A549 (cell line): ENCODE results near the gene ZNF474.

Experiments
- CEBPB ChIP-seq, 2 experiments: fragments of >200 bp in 1 of 2; sonication (Bioruptor Twin) in 1 of 2; formaldehyde crosslinking in 1 of 2; IDR thresholded peaks; 2 replicates each; pipeline ENCODE4 v1.6.1; 2012 to 2016
- EP300 ChIP-seq, 2 experiments: fragments of >200 bp; sonication (Bioruptor Twin); formaldehyde crosslinking; IDR thresholded peaks; 2 replicates in 1 of 2; 3 replicates in 1 of 2; pipeline ENCODE4 v1.6.1; 2016 to 2017
- KDM1A ChIP-seq: fragments of 200-600 bp; sonication (generic); IDR thresholded peaks from 2 replicates; pipeline ENCODE4 v1.6.1; 2016; ENCODE audit warnings: low read depth, mild to moderate bottlenecking
- MAFK ChIP-seq: fragments of 450-650 bp; IDR thresholded peaks from 2 replicates; pipeline ENCODE4 v1.6.1; 2014; ENCODE audit not compliant: partially characterized antibody
- MYC ChIP-seq: IDR thresholded peaks from 2 replicates; pipeline ENCODE4 v1.6.1; 2012; ENCODE audit warnings: mild to moderate bottlenecking, inconsistent platforms, low read length, improper control_type of control experiment, borderline replicate concordance
- PHF8 ChIP-seq: fragments of 200-600 bp; sonication (generic); IDR thresholded peaks from 2 replicates; pipeline ENCODE4 v1.6.1; 2016; ENCODE audit warnings: low read depth, mild to moderate bottlenecking, antibody characterized with exemption, moderate library complexity, borderline replicate concordance
- RAD21 ChIP-seq, 2 experiments: fragments of >200 bp in 1 of 2; sonication (Bioruptor Twin) in 1 of 2; formaldehyde crosslinking in 1 of 2; IDR thresholded peaks in 1 of 2; conservative IDR thresholded peaks in 1 of 2; 2 replicates in 1 of 2; 3 replicates in 1 of 2; pipeline ENCODE4 v1.6.1; 2012 to 2018; ENCODE audit warnings: inconsistent platforms in 1 of 2
- RNF2 ChIP-seq: fragments of 200-600 bp; sonication (generic); IDR thresholded peaks from 2 replicates; pipeline ENCODE4 v1.6.1; 2016; ENCODE audit warnings: low read depth, mild to moderate bottlenecking, antibody characterized with exemption, moderate library complexity, borderline replicate concordance
- SREBF2 ChIP-seq: fragments of 450-650 bp; IDR thresholded peaks from 2 replicates; pipeline ENCODE4 v1.6.1; 2014; ENCODE audit warnings: mild to moderate bottlenecking, moderate library complexity
- ZFP36 ChIP-seq: fragments of 450-650 bp; IDR thresholded peaks from 2 replicates; pipeline ENCODE4 v1.6.1; 2014; ENCODE audit warnings: borderline replicate concordance; ENCODE audit not compliant: partially characterized antibody
- TF ChIP-seq, protein P1 (sequence below): fragments of >200 bp; sonication (Bioruptor Twin); formaldehyde crosslinking; IDR thresholded peaks from 3 replicates; pipeline ENCODE4 v1.5.1; 2016

DNA sequence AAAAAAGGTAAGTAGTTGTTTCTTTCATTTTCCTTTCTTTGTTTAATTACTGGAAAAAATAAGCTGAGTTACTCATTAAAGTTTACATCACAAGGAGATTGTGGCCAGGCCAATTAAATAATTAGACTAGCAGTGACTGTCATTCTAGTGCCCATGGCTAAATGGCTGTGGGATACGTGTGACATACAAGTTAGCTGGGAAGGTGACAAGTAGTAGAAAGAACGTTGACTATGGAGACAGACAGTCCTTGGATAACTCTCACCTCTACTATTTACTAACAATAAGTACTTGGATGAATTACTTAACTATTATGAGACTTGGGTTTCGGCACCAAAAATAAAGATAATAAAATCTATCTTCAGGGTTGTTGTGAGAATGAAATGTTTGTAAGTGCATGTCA, 44.3 kb upstream of the ZNF474 start:
- TF ChIP-seq EP300 (IDR thresholded peaks at IDR 0.05): no peak
- TF ChIP-seq ZFP36: no peak
- no peak for TF ChIP-seq RNF2
- TF ChIP-seq, protein P1, sequence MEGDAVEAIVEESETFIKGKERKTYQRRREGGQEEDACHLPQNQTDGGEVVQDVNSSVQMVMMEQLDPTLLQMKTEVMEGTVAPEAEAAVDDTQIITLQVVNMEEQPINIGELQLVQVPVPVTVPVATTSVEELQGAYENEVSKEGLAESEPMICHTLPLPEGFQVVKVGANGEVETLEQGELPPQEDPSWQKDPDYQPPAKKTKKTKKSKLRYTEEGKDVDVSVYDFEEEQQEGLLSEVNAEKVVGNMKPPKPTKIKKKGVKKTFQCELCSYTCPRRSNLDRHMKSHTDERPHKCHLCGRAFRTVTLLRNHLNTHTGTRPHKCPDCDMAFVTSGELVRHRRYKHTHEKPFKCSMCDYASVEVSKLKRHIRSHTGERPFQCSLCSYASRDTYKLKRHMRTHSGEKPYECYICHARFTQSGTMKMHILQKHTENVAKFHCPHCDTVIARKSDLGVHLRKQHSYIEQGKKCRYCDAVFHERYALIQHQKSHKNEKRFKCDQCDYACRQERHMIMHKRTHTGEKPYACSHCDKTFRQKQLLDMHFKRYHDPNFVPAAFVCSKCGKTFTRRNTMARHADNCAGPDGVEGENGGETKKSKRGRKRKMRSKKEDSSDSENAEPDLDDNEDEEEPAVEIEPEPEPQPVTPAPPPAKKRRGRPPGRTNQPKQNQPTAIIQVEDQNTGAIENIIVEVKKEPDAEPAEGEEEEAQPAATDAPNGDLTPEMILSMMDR: no peak
- no peak for TF ChIP-seq SREBF2
- no peak for TF ChIP-seq MAFK
- TF ChIP-seq KDM1A: no peak
- no peak for TF ChIP-seq CEBPB (IDR thresholded peaks at IDR 0.05)
- TF ChIP-seq RAD21 (conservative IDR thresholded peaks at IDR 0.05 in 1 of 2, IDR thresholded peaks at IDR 0.05 in 1 of 2): no peak
- TF ChIP-seq MYC: no peak
- no peak for TF ChIP-seq PHF8
